ENCODE data around the gene SPON2. TPM values are rescaled to one million over a fixed set of nuclear protein-coding genes. Genes with fewer than 3 reads are reported as not detected.
"Not testable (repeated sequence)": the region's sequence is repeated elsewhere in the genome, so short reads cannot be mapped to it uniquely, and the experiment has no call there.

Gene SPON2
- total RNA-seq, 1 experiment from 2014 or later = 0.54 TPM

GRCh38 chr4:1136048-1136447, 36.3 kb downstream of the SPON2 start:
- DNase-seq (ENCODE audit: unreplicated experiment) = no peak
- no TSS peak for BruUV-seq (replicated peaks)
- Mint-ChIP-seq H3K36me3 (ENCODE audit: insufficient read depth, unreplicated experiment) (no peaks in the 10 kb centered on the region), H3K27me3 (ENCODE audit: insufficient read depth, unreplicated experiment) (peaks cover 36% of the 10 kb centered on the region), H3K27ac (ENCODE audit: low read depth, unreplicated experiment) (no peak overlapping the region), H3K9me3 (ENCODE audit: unreplicated experiment) (no peaks in the 10 kb centered on the region), H3K4me1 (ENCODE audit: insufficient read depth, unreplicated experiment) (no peaks in the 10 kb centered on the region), H3K4me3 (ENCODE audit: unreplicated experiment) (no peak overlapping the region)
- intact Hi-C loops (cut with micrococcal nuclease) = no loop called here
- no peak for TF ChIP-seq CTCF (IDR thresholded peaks at IDR 0.05; ENCODE audit: unreplicated experiment)
- ChIA-PET POLR2A (interaction anchor here (0.7 to 1.7 kb wide), 3 partner anchors 14 to 210 kb away, joined by 3 to 6 read pairs (median 4); partner anchors contain the start of gene UVSSA), CTCF (interaction anchor here (0.6 to 1.5 kb wide), 4 partner anchors 42 to 379 kb away, joined by 3 to 4 read pairs (median 4); no protein-coding TSS in a partner anchor)

- DNase-seq (ENCODE audit: unreplicated experiment) = no peak
- intact Hi-C loops (cut with micrococcal nuclease) = no loop called here
- ChIA-PET CTCF (interaction anchor here (4.6 kb wide), 1 partner anchor 135 kb away, joined by 36 read pairs; no protein-coding TSS in a partner anchor), POLR2A (no interaction called here)
- no TSS peak for BruUV-seq (replicated peaks)
- H3K4me1 Mint-ChIP-seq (ENCODE audit: insufficient read depth, unreplicated experiment) = no peaks in the 10 kb centered on the region
- H3K27ac Mint-ChIP-seq (ENCODE audit: low read depth, unreplicated experiment) = no peak overlapping the region
- TF ChIP-seq CTCF (IDR thresholded peaks at IDR 0.05; ENCODE audit: unreplicated experiment) = no peak
- H3K9me3 Mint-ChIP-seq (ENCODE audit: unreplicated experiment) = no peaks in the 10 kb centered on the region
- H3K36me3 Mint-ChIP-seq (ENCODE audit: insufficient read depth, unreplicated experiment) = no peaks in the 10 kb centered on the region
- H3K4me3 Mint-ChIP-seq (ENCODE audit: unreplicated experiment) = no peak overlapping the region
- H3K27me3 Mint-ChIP-seq (ENCODE audit: insufficient read depth, unreplicated experiment) = peaks cover 31% of the 10 kb centered on the region
These were observed 39.4 kb downstream of the SPON2 start for GRCh38 chr4:1133033-1133432.

- TF ChIP-seq CTCF (IDR thresholded peaks at IDR 0.05; ENCODE audit: unreplicated experiment) = peak; percentile 99
- ChIA-PET POLR2A (interaction anchor here (0.6 to 1.8 kb wide), 3 partner anchors 138 to 217 kb away, joined by 3 to 5 read pairs (median 4); partner anchors contain the start of gene UVSSA), CTCF (interaction anchor here (0.5 to 4.6 kb wide), 38 partner anchors 8 to 524 kb away, joined by 3 to 36 read pairs (median 4); partner anchors contain the start of gene UVSSA)
- H3K4me1 Mint-ChIP-seq (ENCODE audit: insufficient read depth, unreplicated experiment) = no peaks in the 10 kb centered on the region
- no peak overlapping the region for H3K4me3 Mint-ChIP-seq (ENCODE audit: unreplicated experiment)
- DNase-seq (ENCODE audit: unreplicated experiment) = peak; percentile 79
- intact Hi-C loops (cut with micrococcal nuclease) = loop anchor here (1.0 to 2.0 kb wide), 3 partner anchors 138 to 221 kb away; partner anchors contain the start of gene UVSSA
- H3K36me3 Mint-ChIP-seq (ENCODE audit: insufficient read depth, unreplicated experiment) = no peaks in the 10 kb centered on the region
- no TSS peak for BruUV-seq (replicated peaks)
- H3K27ac Mint-ChIP-seq (ENCODE audit: low read depth, unreplicated experiment) = no peak overlapping the region
- H3K9me3 Mint-ChIP-seq (ENCODE audit: unreplicated experiment) = no peaks in the 10 kb centered on the region
- H3K27me3 Mint-ChIP-seq (ENCODE audit: insufficient read depth, unreplicated experiment) = peaks cover 47% of the 10 kb centered on the region
These were observed 41.8 kb downstream of the SPON2 start for GRCh38 chr4:1130316-1131186.

GRCh38 chr4:1126506-1126905, 45.9 kb downstream of the SPON2 start:
- no TSS peak for BruUV-seq (replicated peaks)
- Mint-ChIP-seq H3K36me3 (ENCODE audit: insufficient read depth, unreplicated experiment) (no peaks in the 10 kb centered on the region), H3K4me1 (ENCODE audit: insufficient read depth, unreplicated experiment) (no peaks in the 10 kb centered on the region), H3K27me3 (ENCODE audit: insufficient read depth, unreplicated experiment) (peaks cover 44% of the 10 kb centered on the region), H3K4me3 (ENCODE audit: unreplicated experiment) (no peak overlapping the region), H3K9me3 (ENCODE audit: unreplicated experiment) (no peaks in the 10 kb centered on the region), H3K27ac (ENCODE audit: low read depth, unreplicated experiment) (no peak overlapping the region)
- intact Hi-C loops (cut with micrococcal nuclease) = no loop called here
- no peak for DNase-seq (ENCODE audit: unreplicated experiment)
- POLR2A ChIA-PET = interaction anchor here (1.2 kb wide), 1 partner anchor 11 kb away, joined by 5 read pairs; no protein-coding TSS in a partner anchor
- no peak for TF ChIP-seq CTCF (IDR thresholded peaks at IDR 0.05; ENCODE audit: unreplicated experiment)
- CTCF ChIA-PET = interaction anchor here (1.7 kb wide), 1 partner anchor 41 kb away, joined by 6 read pairs; no protein-coding TSS in a partner anchor

- H3K4me1 Mint-ChIP-seq (ENCODE audit: insufficient read depth, unreplicated experiment); BruUV-seq (replicated peaks); intact Hi-C loops (cut with micrococcal nuclease); H3K9me3 Mint-ChIP-seq (ENCODE audit: unreplicated experiment); H3K4me3 Mint-ChIP-seq (ENCODE audit: unreplicated experiment); CTCF ChIA-PET; H3K36me3 Mint-ChIP-seq (ENCODE audit: insufficient read depth, unreplicated experiment); DNase-seq (ENCODE audit: unreplicated experiment); H3K27ac Mint-ChIP-seq (ENCODE audit: low read depth, unreplicated experiment); POLR2A ChIA-PET: not testable (repeated sequence)
- peaks cover 44% of the 10 kb centered on the region for H3K27me3 Mint-ChIP-seq (ENCODE audit: insufficient read depth, unreplicated experiment)
These were observed 46.9 kb downstream of the SPON2 start for GRCh38 chr4:1125466-1125865.

Data from MCF 10A (cell line).